H1 (cell line): ENCODE data around the gene SLC25A45. TPM values are rescaled to one million over a fixed set of nuclear protein-coding genes. Genes with fewer than 3 reads are reported as not detected.
A peak's percentile ranks its signal among the peaks of the same experiment; 100 is the strongest.

Experiments
- CTCF ChIA-PET: fragments of 300-600 bp; sonication (Branson Sonifier 250); formaldehyde crosslinking; loops from one replicate; lab custom pipeline; 2021; ENCODE audit not compliant: partially characterized antibody; lab: Charles Lee
- POLR2A ChIA-PET: fragments of 300-600 bp; sonication (Branson Sonifier 250); formaldehyde crosslinking; loops from one replicate; lab custom pipeline; 2021; ENCODE audit warnings: inconsistent platforms; ENCODE audit not compliant: partially characterized antibody; lab: Charles Lee
- DNase-seq, 2 experiments: peaks; one replicate each; pipeline versions ENCODE4 v3.0.0 to v3.0.0-alpha.2; 2010 to 2022; ENCODE audit warnings: low spot score in 2 of 2, low read depth in 1 of 2, mixed read lengths in 1 of 2
- FAIRE-seq: peaks from 2 replicates; lab custom pipeline; 2011; peaks lifted over from hg19 to GRCh38; lab: Jason Lieb, UNC
- H2AFZ ChIP-seq: 2 replicates; pipeline ENCODE4 v1.8.1; 2012; ENCODE audit warnings: low read length, inconsistent platforms
- H2AK5ac ChIP-seq: 2 replicates; pipeline ENCODE4 v1.6.1; 2013; ENCODE audit warnings: low read depth, low read length
- H2BK120ac ChIP-seq: replicated peaks from 2 replicates; pipeline ENCODE3; 2013; ENCODE audit warnings: low read depth, low read length, inconsistent platforms
- H2BK12ac ChIP-seq: 2 replicates; pipeline ENCODE4 v1.6.1; 2013; ENCODE audit warnings: low read depth, low read length
- H2BK15ac ChIP-seq: 2 replicates; pipeline ENCODE4 v1.6.1; 2013; ENCODE audit warnings: low read length
- H2BK20ac ChIP-seq: 2 replicates; pipeline ENCODE4 v1.6.1; 2013; ENCODE audit warnings: low read length
- H2BK5ac ChIP-seq: 2 replicates; pipeline ENCODE4 v1.6.1; 2013; ENCODE audit warnings: low read depth, low read length
- H3K14ac ChIP-seq: 2 replicates; pipeline ENCODE4 v1.6.1; 2013; ENCODE audit warnings: inconsistent platforms; ENCODE audit not compliant: insufficient read length
- H3K18ac ChIP-seq: 2 replicates; pipeline ENCODE4 v1.6.1; 2013; ENCODE audit warnings: low read length; ENCODE audit errors: extremely low read depth
- H3K23ac ChIP-seq: 2 replicates; pipeline ENCODE4 v1.6.1; 2013; ENCODE audit warnings: inconsistent platforms; ENCODE audit not compliant: insufficient read length
- H3K23me2 ChIP-seq: 2 replicates; pipeline ENCODE4 v1.6.1; 2013; ENCODE audit warnings: low read depth, low read length
- H3K27ac ChIP-seq: 2 replicates; pipeline ENCODE4 v1.6.1; 2011; ENCODE audit warnings: low read depth, low read length, inconsistent platforms
- H3K27me3 ChIP-seq, 4 experiments: replicated peaks in 1 of 4; 1 replicate in 1 of 4; 2 replicates in 3 of 4; pipeline versions ENCODE4 v1.6.1 to v1.8.1; 2011 to 2013; ENCODE audit warnings: low read length in 3 of 4, mild to moderate bottlenecking in 3 of 4, inconsistent platforms in 2 of 4, mixed read lengths in 2 of 4, moderate library complexity in 1 of 4; ENCODE audit not compliant: control insufficient read depth in 3 of 4, insufficient read depth in 3 of 4; ENCODE audit errors: extremely low read depth in 1 of 4
- H3K36me3 ChIP-seq, 4 experiments: 2 replicates each; pipeline versions ENCODE4 v1.6.1 to v1.8.1; 2011 to 2013; ENCODE audit warnings: mild to moderate bottlenecking in 4 of 4, low read length in 3 of 4, moderate library complexity in 2 of 4, control low read depth in 1 of 4, inconsistent platforms in 1 of 4; ENCODE audit not compliant: insufficient read depth in 4 of 4, control insufficient read depth in 2 of 4
- H3K4ac ChIP-seq: replicated peaks from 2 replicates; pipeline ENCODE3; 2013; ENCODE audit warnings: low read length, low read depth, mixed read lengths, inconsistent platforms; ENCODE audit not compliant: insufficient read length
- H3K4me1 ChIP-seq, 4 experiments: replicated peaks in 1 of 4; 1 replicate in 1 of 4; 2 replicates in 3 of 4; pipeline versions ENCODE4 v1.6.1 to v1.8.1; 2011 to 2013; ENCODE audit warnings: low read length in 3 of 4, inconsistent platforms in 2 of 4, mixed read lengths in 1 of 4; ENCODE audit not compliant: insufficient read depth in 4 of 4, control insufficient read depth in 3 of 4
- H3K4me2 ChIP-seq, 2 experiments: 2 replicates each; pipeline versions ENCODE4 v1.6.1 to v1.8.1; 2011 to 2013; ENCODE audit warnings: low read depth in 2 of 2, low read length in 2 of 2, control low read depth in 1 of 2, inconsistent platforms in 1 of 2, mild to moderate bottlenecking in 1 of 2; ENCODE audit not compliant: insufficient read depth in 1 of 2
- H3K4me3 ChIP-seq, 4 experiments: fragments of 200-600, 300-600 bp in 1 of 4; sonication (generic), shearing (Covaris generic), sonication (Bioruptor Twin) in 1 of 4; 2 replicates each; pipeline versions ENCODE4 v1.5.1 to v1.8.1; 2011 to 2016; ENCODE audit warnings: low read length in 4 of 4, low read depth in 3 of 4, control low read depth in 2 of 4, inconsistent platforms in 2 of 4, mild to moderate bottlenecking in 2 of 4, mixed read lengths in 1 of 4, moderate library complexity in 1 of 4; ENCODE audit not compliant: insufficient read depth in 2 of 4; ENCODE audit errors: extremely low read depth in 1 of 4
- H3K56ac ChIP-seq: replicated peaks from 2 replicates; pipeline ENCODE3; 2013; ENCODE audit warnings: low read depth, mild to moderate bottlenecking, mixed read lengths, low read length, inconsistent platforms; ENCODE audit not compliant: insufficient read length
- H3K79me1 ChIP-seq: 2 replicates; pipeline ENCODE4 v1.6.1; 2013; ENCODE audit warnings: low read depth, low read length, control low read depth
- H3K79me2 ChIP-seq, 2 experiments: 2 replicates each; pipeline versions ENCODE4 v1.6.1 to v1.8.1; 2012 to 2013; ENCODE audit warnings: low read length in 2 of 2, mild to moderate bottlenecking in 2 of 2, inconsistent platforms in 1 of 2; ENCODE audit not compliant: insufficient read depth in 2 of 2, control insufficient read depth in 1 of 2
- H3K9ac ChIP-seq, 4 experiments: replicated peaks in 1 of 4; 1 replicate in 1 of 4; 2 replicates in 3 of 4; pipeline versions ENCODE4 v1.6.1 to v1.8.1; 2011 to 2013; ENCODE audit warnings: low read depth in 3 of 4, low read length in 3 of 4, control low read depth in 2 of 4, mild to moderate bottlenecking in 2 of 4, moderate library complexity in 2 of 4, inconsistent platforms in 1 of 4; ENCODE audit errors: extremely low read depth in 1 of 4
- H3K9me3 ChIP-seq, 2 experiments: 2 replicates each; pipeline versions ENCODE4 v1.6.1 to v1.8.1; 2012 to 2013; ENCODE audit warnings: mild to moderate bottlenecking in 2 of 2, moderate library complexity in 2 of 2, control low read depth in 1 of 2, inconsistent platforms in 1 of 2, low read depth in 1 of 2, low read length in 1 of 2, mixed read lengths in 1 of 2; ENCODE audit not compliant: insufficient read depth in 2 of 2
- H4K20me1 ChIP-seq, 2 experiments: replicated peaks in 1 of 2; 2 replicates each; pipeline versions ENCODE3 to v1.8.1; 2011 to 2013; ENCODE audit warnings: inconsistent platforms in 2 of 2, low read length in 2 of 2, mild to moderate bottlenecking in 1 of 2; ENCODE audit not compliant: insufficient read depth in 2 of 2, control insufficient read depth in 1 of 2
- H4K5ac ChIP-seq: 2 replicates; pipeline ENCODE4 v1.6.1; 2013; ENCODE audit warnings: low read length, low read depth, mixed read lengths, inconsistent platforms; ENCODE audit not compliant: insufficient read length
- H4K8ac ChIP-seq: 2 replicates; pipeline ENCODE4 v1.8.0; 2013; ENCODE audit warnings: mild to moderate bottlenecking, moderate library complexity, low read length, inconsistent platforms; ENCODE audit not compliant: insufficient read depth; ENCODE audit errors: extremely low read depth
- H4K91ac ChIP-seq: replicated peaks from 2 replicates; pipeline ENCODE3; 2013; ENCODE audit warnings: low read length, mixed read lengths, inconsistent platforms; ENCODE audit not compliant: insufficient read length
- BCL11A ChIP-seq, 2 experiments: IDR thresholded peaks; one replicate each; pipeline ENCODE4 v1.6.1; 2011; ENCODE audit warnings: low read depth in 2 of 2, low read length in 2 of 2, mild to moderate bottlenecking in 2 of 2
- FOSL1 ChIP-seq: IDR thresholded peaks from 2 replicates; pipeline ENCODE4 v1.6.1; 2011; ENCODE audit warnings: mild to moderate bottlenecking, low read depth, low read length, moderate library complexity; ENCODE audit not compliant: insufficient read depth
- KDM4A ChIP-seq: IDR thresholded peaks from one replicate; pipeline ENCODE4 v1.7.1; 2012; ENCODE audit warnings: low read depth, mild to moderate bottlenecking, moderate library complexity, low read length, inconsistent platforms; ENCODE audit not compliant: severe bottlenecking
- RBBP5 ChIP-seq: IDR thresholded peaks from 2 replicates; pipeline ENCODE4 v1.7.1; 2012; ENCODE audit warnings: low read depth, mild to moderate bottlenecking, inconsistent platforms, low read length, moderate library complexity, borderline replicate concordance
- TBP ChIP-seq: IDR thresholded peaks from 2 replicates; pipeline ENCODE4 v1.6.1; 2011; ENCODE audit warnings: low read depth, low read length, improper control_type of control experiment
- WGBS, 2 experiments: shearing (Covaris generic) in 1 of 2; methylation state at CpG; one replicate each; pipeline versions ENCODE4 v1.1.6 to v1.1.7; 2013 to 2015; ENCODE audit warnings: low lambda C conversion rate in 2 of 2, mixed read lengths in 2 of 2, inconsistent platforms in 1 of 2, low coverage in 1 of 2, missing lambda C conversion rate in 1 of 2; ENCODE audit not compliant: insufficient replicate concordance in 2 of 2, insufficient coverage in 1 of 2, insufficient read length in 1 of 2; ENCODE audit errors: extremely low coverage in 1 of 2, missing lambda C conversion rate in 1 of 2; 5-methylcytosine and 5-hydroxymethylcytosine counted together
- polyA plus RNA-seq, 7 experiments: library from polyadenylated mRNA; depleted of rRNA in 3 of 7; stranded (reverse) in 5 of 7; unstranded in 2 of 7; fragments of >200 nt in 5 of 7; fragments of 200-250 nt in 2 of 7; gene quantifications; 1 replicate in 5 of 7; 2 replicates in 1 of 7; 4 replicates in 1 of 7; pipeline versions ENCODE4 v1.2.1 to v1.2.3, GENCODE V29; 2011 to 2013; ENCODE audit warnings: missing spikeins in 2 of 7, mixed read lengths in 2 of 7
- total RNA-seq: library from RNA; stranded (reverse); fragmentation: NEBNext Ultra II Directional; extraction: Animal tissue kit (Norgen Biotek cat#: 25700); gene quantifications from 2 replicates; pipeline ENCODE4 v1.2.1, GENCODE V29; 2021
- TF ChIP-seq, protein P1 (sequence below): IDR thresholded peaks from 2 replicates; pipeline ENCODE4 v1.6.1; 2012; ENCODE audit warnings: inconsistent platforms
- TF ChIP-seq, protein P2 (sequence below): IDR thresholded peaks from 2 replicates; pipeline ENCODE4 v1.6.1; 2012; ENCODE audit warnings: inconsistent platforms

SLC25A45 gene
- total and polyA plus RNA-seq, 2 of the 8 experiments (the other 6 are each of a cell fraction or from before 2014, with no cell fraction given), result 0.54 to 0.59 TPM

DNA sequence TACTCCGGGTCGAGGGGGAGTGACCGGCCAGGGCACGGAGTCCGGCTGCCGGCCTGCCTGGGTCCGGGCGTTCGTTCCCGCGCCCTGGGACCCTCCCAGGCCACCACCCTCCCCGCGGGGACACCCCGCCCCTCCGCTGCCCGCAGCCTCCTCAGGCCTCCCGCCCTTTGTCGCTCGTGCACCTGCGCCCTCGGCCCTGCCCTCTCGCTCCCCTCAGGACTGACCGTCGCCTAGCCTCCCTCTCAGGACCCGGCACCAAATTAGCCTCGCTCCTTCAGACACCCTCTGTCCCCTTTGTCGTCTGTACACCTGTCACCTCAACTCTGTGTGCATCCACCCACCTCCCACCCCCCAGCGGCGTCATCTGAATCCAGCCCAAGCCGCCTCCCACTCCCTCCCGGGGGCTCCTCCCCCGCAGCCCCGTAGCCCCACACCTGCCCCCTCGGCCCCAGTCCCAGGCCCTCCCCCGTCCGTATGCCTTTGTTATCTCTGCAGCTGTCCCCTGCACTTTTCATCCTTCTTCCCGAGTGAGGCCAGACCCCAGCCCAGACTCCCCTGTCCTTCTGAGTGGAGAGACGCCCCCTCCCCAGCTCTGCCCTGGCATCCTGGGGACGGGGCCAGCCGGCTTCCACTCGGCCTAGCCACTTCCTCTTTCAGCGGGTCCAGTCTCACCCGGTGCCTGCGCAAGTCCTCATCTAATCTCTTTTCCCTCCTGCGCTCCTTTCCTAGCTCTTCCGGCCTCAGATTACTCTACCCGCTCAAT lies 27.3 kb downstream of the SLC25A45 start:
- no peak overlapping the region for H2BK120ac ChIP-seq
- no peaks in the 10 kb centered on the region for H3K79me1 ChIP-seq
- peak overlapping the region; percentile 72 for H2AFZ ChIP-seq
- peak in 1 of 2 experiments; percentile 71 for DNase-seq
- no peak overlapping the region; the same call in 1 of the 2 replicates for H3K18ac ChIP-seq
- FAIRE-seq, result no peak
- peaks cover 7 to 29% (median 19%) of the 10 kb centered on the region in 4 experiments for H3K27me3 ChIP-seq
- no peak overlapping the region for H3K14ac ChIP-seq
- H2BK12ac ChIP-seq, result 0 out of 2 replicates have a peak overlapping the region, but pooled peaks have one; percentile 63
- H3K79me2 ChIP-seq, result no peaks in the 10 kb centered on the region
- H3K56ac ChIP-seq, result no peak overlapping the region
- H2AK5ac ChIP-seq, result no peak overlapping the region
- H2BK20ac ChIP-seq, result no peak overlapping the region
- peak overlapping the region; percentile 48; the same call in 1 of the 2 replicates for H4K8ac ChIP-seq
- H3K4ac ChIP-seq, result no peak overlapping the region
- H2BK15ac ChIP-seq, result no peak overlapping the region
- peaks cover 0 to 10% (median 3%) of the 10 kb centered on the region in 4 experiments; a peak in 5 of 7 replicates for H3K4me1 ChIP-seq
- peaks cover 7 to 26% (median 12%) of the 10 kb centered on the region in 4 experiments; a peak in 7 of 8 replicates for H3K36me3 ChIP-seq
- no peak overlapping the region for H4K91ac ChIP-seq
- no peak overlapping the region; a peak in 1 of 7 replicates for H3K9ac ChIP-seq
- 2% methylated on average over 22 of the region's 47 CpGs; no CpG with 5 or more reads in 1 of the 2 experiments for whole genome bisulfite sequencing, 2 experiments
- TF ChIP-seq KDM4A (peak; percentile 24), RBBP5 (0 out of 2 replicates have a peak, but pooled peaks have one; percentile 20), FOSL1 (no peak), TBP (no peak), BCL11A (IDR thresholded peaks at IDR 0.05; ENCODE audit: low read depth in 2 of 2, low read length in 2 of 2) (no peak)
- TF ChIP-seq, protein P1, sequence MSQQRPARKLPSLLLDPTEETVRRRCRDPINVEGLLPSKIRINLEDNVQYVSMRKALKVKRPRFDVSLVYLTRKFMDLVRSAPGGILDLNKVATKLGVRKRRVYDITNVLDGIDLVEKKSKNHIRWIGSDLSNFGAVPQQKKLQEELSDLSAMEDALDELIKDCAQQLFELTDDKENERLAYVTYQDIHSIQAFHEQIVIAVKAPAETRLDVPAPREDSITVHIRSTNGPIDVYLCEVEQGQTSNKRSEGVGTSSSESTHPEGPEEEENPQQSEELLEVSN, result peak; percentile 70
- TF ChIP-seq, protein P2, sequence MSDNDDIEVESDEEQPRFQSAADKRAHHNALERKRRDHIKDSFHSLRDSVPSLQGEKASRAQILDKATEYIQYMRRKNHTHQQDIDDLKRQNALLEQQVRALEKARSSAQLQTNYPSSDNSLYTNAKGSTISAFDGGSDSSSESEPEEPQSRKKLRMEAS, result peak; percentile 59
- ChIA-PET POLR2A (interaction anchor here (0.8 to 4.0 kb wide), 11 partner anchors 11 to 151 kb away, joined by 3 to 26 read pairs (median 3); partner anchors contain the start of gene MALAT1), CTCF (interaction anchor here (0.8 to 3.3 kb wide), 18 partner anchors 8 to 170 kb away, joined by 3 to 16 read pairs (median 4); partner anchors contain the start of gene SCYL1)
- peak overlapping the region; percentile 57 to 73 (median 64) for H3K4me3 ChIP-seq
- no peak overlapping the region for H3K27ac ChIP-seq
- H3K9me3 ChIP-seq, result no peaks in the 10 kb centered on the region
- peaks cover 2 to 8% of the 10 kb centered on the region in 2 experiments for H4K20me1 ChIP-seq
- H3K4me2 ChIP-seq, result peak overlapping the region; percentile 90 to 100
- no peak overlapping the region for H2BK5ac ChIP-seq
- no peak overlapping the region for H3K23ac ChIP-seq
- peaks cover 9% of the 10 kb centered on the region for H3K23me2 ChIP-seq
- H4K5ac ChIP-seq, result no peak overlapping the region
